GM23338 (cell line): ENCODE measurements around the gene NPC2. TPM values are rescaled to one million over a fixed set of nuclear protein-coding genes. Genes with fewer than 3 reads are reported as not detected.
A peak's percentile ranks its signal among the peaks of the same experiment; 100 is the strongest.

Source experiments
- ATAC-seq: fragments of 200-7000 bp; cut with Tn5 transposase; 3 replicates; pipeline ENCODE4 v1.9.1; 2020
- DNase-seq: peaks from one replicate; pipeline ENCODE4 v3.0.0-alpha.2; 2015; ENCODE audit warnings: low spot score
- H2AFZ ChIP-seq: fragments of 200-600 bp; sonication (generic); 2 replicates; pipeline ENCODE4 v1.8.0; 2016; ENCODE audit warnings: antibody characterized with exemption, mild to moderate bottlenecking, moderate library complexity
- H3F3A ChIP-seq: fragments of 200-600 bp; sonication (generic); replicated peaks from 2 replicates; pipeline ENCODE4 v1.8.0; 2017; ENCODE audit warnings: antibody characterized with exemption, mixed run types, low read depth
- H3K27ac ChIP-seq: fragments of 200-600 bp; sonication (generic); 2 replicates; pipeline ENCODE4 v1.6.1; 2016; ENCODE audit warnings: low read depth
- H3K27me3 ChIP-seq: fragments of 200-600 bp; sonication (generic); 2 replicates; pipeline ENCODE4 v1.8.0; 2016; ENCODE audit warnings: mild to moderate bottlenecking, mixed run types, moderate library complexity; ENCODE audit not compliant: insufficient read depth
- H3K36me3 ChIP-seq: fragments of 200-600 bp; sonication (generic); 2 replicates; pipeline ENCODE4 v1.8.0; 2016; ENCODE audit warnings: mild to moderate bottlenecking; ENCODE audit not compliant: insufficient read depth
- H3K4me1 ChIP-seq: fragments of 200-600 bp; sonication (generic); 2 replicates; pipeline ENCODE4 v1.8.0; 2016; ENCODE audit warnings: mild to moderate bottlenecking, moderate library complexity; ENCODE audit not compliant: insufficient read depth
- H3K4me2 ChIP-seq: fragments of 200-600 bp; sonication (generic); 2 replicates; pipeline ENCODE4 v1.7.1; 2017; ENCODE audit warnings: mixed run types
- H3K4me3 ChIP-seq: fragments of 200-600 bp; sonication (generic); 2 replicates; pipeline ENCODE4 v1.6.1; 2016; ENCODE audit warnings: mixed run types
- H3K79me2 ChIP-seq: fragments of 200-600 bp; sonication (generic); replicated peaks from 2 replicates; pipeline ENCODE4 v1.8.0; 2017; ENCODE audit warnings: mild to moderate bottlenecking; ENCODE audit not compliant: insufficient read depth
- H3K9me2 ChIP-seq: fragments of 200-600 bp; sonication (generic); 2 replicates; pipeline ENCODE4 v1.8.0; 2017; ENCODE audit not compliant: insufficient read depth
- H4K20me1 ChIP-seq: fragments of 200-600 bp; sonication (generic); replicated peaks from 2 replicates; pipeline ENCODE4 v1.8.0; 2017; ENCODE audit warnings: mild to moderate bottlenecking; ENCODE audit not compliant: insufficient read depth
- H3K27ac Mint-ChIP-seq: 2 replicates; pipeline ENCODE4 v1.8.0; 2020; ENCODE audit warnings: inconsistent platforms, mild to moderate bottlenecking, moderate library complexity, mixed read lengths
- H3K27me3 Mint-ChIP-seq: 3 replicates; pipeline ENCODE4 v1.8.0; 2022; ENCODE audit warnings: low read depth, mild to moderate bottlenecking, moderate library complexity, mixed read lengths, inconsistent platforms; ENCODE audit not compliant: insufficient read depth, poor library complexity
- H3K36me3 Mint-ChIP-seq: 3 replicates; pipeline ENCODE4 v1.8.0; 2021; ENCODE audit warnings: low read depth, mild to moderate bottlenecking, inconsistent platforms, moderate library complexity, mixed read lengths
- H3K4me1 Mint-ChIP-seq: 3 replicates; pipeline ENCODE4 v1.8.0; 2020; ENCODE audit warnings: mild to moderate bottlenecking, inconsistent platforms, mixed read lengths
- H3K4me3 Mint-ChIP-seq: 3 replicates; pipeline ENCODE4 v1.8.0; 2021; ENCODE audit warnings: moderate library complexity, mild to moderate bottlenecking, inconsistent platforms, mixed read lengths
- H3K9me3 Mint-ChIP-seq: 3 replicates; pipeline ENCODE4 v1.8.0; 2020; ENCODE audit warnings: moderate library complexity, mild to moderate bottlenecking, inconsistent platforms, mixed read lengths
- CREB1 ChIP-seq: fragments of 250-450 bp; sonication (Bioruptor Pico); IDR thresholded peaks from 2 replicates; pipeline ENCODE4 v1.5.0; 2020; ENCODE audit warnings: low read depth, mild to moderate bottlenecking, moderate library complexity
- EZH2 ChIP-seq: fragments of 200-600 bp; sonication (generic); IDR thresholded peaks from one replicate; pipeline ENCODE4 v1.8.0; 2017; ENCODE audit warnings: antibody characterized with exemption, mild to moderate bottlenecking, low read depth; ENCODE audit not compliant: unreplicated experiment
- JUNB ChIP-seq: IDR thresholded peaks from one replicate; pipeline ENCODE4 v1.6.1; 2016; ENCODE audit warnings: antibody characterized with exemption; ENCODE audit not compliant: unreplicated experiment
- NANOG ChIP-seq: IDR thresholded peaks from 2 replicates; pipeline ENCODE4 v1.6.1; 2016; ENCODE audit warnings: antibody characterized with exemption, borderline replicate concordance
- POLR2AphosphoS5 ChIP-seq: IDR thresholded peaks from 2 replicates; pipeline ENCODE4 v1.6.1; 2016; ENCODE audit warnings: antibody characterized with exemption, low read depth
- STAT1 ChIP-seq: IDR thresholded peaks from one replicate; pipeline ENCODE4 v1.6.1; 2016; ENCODE audit warnings: antibody characterized with exemption; ENCODE audit not compliant: unreplicated experiment
- ZNF114 ChIP-seq: fragments of 250-450 bp; sonication (Bioruptor Pico); IDR thresholded peaks from 2 replicates; pipeline ENCODE4 v1.5.0; 2020; ENCODE audit warnings: mild to moderate bottlenecking, moderate library complexity
- ZNF331 ChIP-seq: fragments of 250-450 bp; sonication (Bioruptor Pico); IDR thresholded peaks from 2 replicates; pipeline ENCODE4 v1.5.0; 2020; ENCODE audit warnings: low read depth, mild to moderate bottlenecking, moderate library complexity
- long read RNA-seq: library from polyadenylated mRNA; unstranded; transcript quantifications from one replicate; pipeline ENCODE4 v2.0.0, GENCODE V29; 2020; ENCODE audit not compliant: unreplicated experiment
- polyA plus RNA-seq: library from polyadenylated mRNA; unstranded; fragments of >200 nt; fragmentation: Nextera tagmentation; extraction: Ambion mirVana; gene quantifications from 2 replicates; pipeline ENCODE4 v1.2.1, GENCODE V29; 2016
- total RNA-seq: library from RNA; depleted of rRNA; stranded (reverse); fragments of >200 nt; shearing (Covaris generic); gene quantifications from 2 replicates; pipeline ENCODE4 v1.2.3, GENCODE V29; 2014; rRNA removed
- TF ChIP-seq, protein P1 (sequence below): IDR thresholded peaks from 2 replicates; pipeline ENCODE4 v1.6.1; 2016; ENCODE audit warnings: antibody characterized with exemption
- TF ChIP-seq, protein P2 (sequence below): fragments of 250-450 bp; sonication (Bioruptor Pico); IDR thresholded peaks from 2 replicates; pipeline ENCODE4 v1.5.0; 2020; ENCODE audit warnings: mild to moderate bottlenecking, moderate library complexity

The NPC2 gene
- total RNA-seq (287 and 331 TPM in 2 replicates), polyA plus RNA-seq (344 and 354 TPM in 2 replicates)
- long read RNA-seq, transcript NPC2-207 (5 exons, 1,035 nt), result major isoform, 157 of 163 reads
- long read RNA-seq, partial matches to known transcripts, result 2 of 163 reads
- long read RNA-seq, other reads (novel, unspliced or antisense), result 3 of 163 reads

DNA sequence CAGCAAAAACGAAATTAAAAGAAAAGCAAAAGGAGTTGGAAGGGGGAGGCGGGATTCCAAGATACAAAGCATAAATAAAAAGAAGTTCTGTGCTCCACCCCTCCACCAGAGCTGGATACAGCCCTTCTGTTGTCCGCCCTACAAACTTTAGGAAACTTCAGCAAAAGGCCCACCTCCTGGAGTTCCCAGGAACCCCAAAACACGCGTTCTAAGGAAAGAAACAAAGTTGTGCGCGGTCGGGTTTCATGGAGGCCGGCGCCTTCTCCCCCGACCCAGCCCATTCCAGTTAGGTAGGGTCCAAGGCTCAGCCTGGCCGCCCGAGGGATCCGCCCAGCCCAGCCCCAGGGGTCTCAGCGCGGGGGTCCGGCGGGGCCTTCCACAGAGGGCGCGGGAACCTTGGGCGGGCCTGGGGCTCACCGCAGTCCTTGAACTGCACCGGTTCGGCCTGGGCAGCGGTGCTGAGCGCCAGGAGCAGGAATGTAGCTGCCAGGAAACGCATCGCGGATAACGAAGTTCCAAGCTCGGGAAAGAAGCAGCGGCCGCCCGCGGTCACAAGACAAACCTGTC is at the start of gene NPC2:
Gene NPC2, minus strand, starts transcription at position 530 of the 567 bp plus-strand sequence. Its CDS starts 31 bp downstream, at position 499.
- TF ChIP-seq ZNF331 (no peak), POLR2AphosphoS5 (peak; percentile 78)
- ATAC-seq (peak; percentile 60), DNase-seq (no peak)
- H3K9me3 Mint-ChIP-seq, result no peaks in the 10 kb centered on the region
- H3K9me2 ChIP-seq, result no peaks in the 10 kb centered on the region
- peak within 1 kb of the TSS; percentile 90 for H3K4me3 ChIP-seq
- peak within 1 kb of the TSS; percentile 98 for H3K4me2 ChIP-seq
- H3K27ac Mint-ChIP-seq, result peak within 1 kb of the TSS; percentile 95
- peaks cover 9% of the 10 kb centered on the region; the same call in 1 of the 2 replicates for H4K20me1 ChIP-seq
- peaks cover 20% of the 10 kb centered on the region; the same call in 2 of the 3 replicates for H3K4me1 Mint-ChIP-seq
- peak within 1 kb of the TSS; percentile 94 for H3K4me3 Mint-ChIP-seq
- H3K27me3 Mint-ChIP-seq, result peaks cover 6% of the 10 kb centered on the region
- H3F3A ChIP-seq, result peaks cover 7% of the 10 kb centered on the region
- H3K4me1 ChIP-seq, result peaks cover 28% of the 10 kb centered on the region
- H3K36me3 Mint-ChIP-seq, result peaks cover 5% of the 10 kb centered on the region; the same call in 2 of the 3 replicates
- peak within 1 kb of the TSS; percentile 92 for H2AFZ ChIP-seq
- H3K27ac ChIP-seq, result peak within 1 kb of the TSS; percentile 99
- H3K36me3 ChIP-seq, result 0 out of 2 replicates have a peak, but pooled peaks cover 6% of the 10 kb centered on the region
- H3K79me2 ChIP-seq, result peaks cover 67% of the 10 kb centered on the region
- H3K27me3 ChIP-seq, result no peaks in the 10 kb centered on the region

DNA sequence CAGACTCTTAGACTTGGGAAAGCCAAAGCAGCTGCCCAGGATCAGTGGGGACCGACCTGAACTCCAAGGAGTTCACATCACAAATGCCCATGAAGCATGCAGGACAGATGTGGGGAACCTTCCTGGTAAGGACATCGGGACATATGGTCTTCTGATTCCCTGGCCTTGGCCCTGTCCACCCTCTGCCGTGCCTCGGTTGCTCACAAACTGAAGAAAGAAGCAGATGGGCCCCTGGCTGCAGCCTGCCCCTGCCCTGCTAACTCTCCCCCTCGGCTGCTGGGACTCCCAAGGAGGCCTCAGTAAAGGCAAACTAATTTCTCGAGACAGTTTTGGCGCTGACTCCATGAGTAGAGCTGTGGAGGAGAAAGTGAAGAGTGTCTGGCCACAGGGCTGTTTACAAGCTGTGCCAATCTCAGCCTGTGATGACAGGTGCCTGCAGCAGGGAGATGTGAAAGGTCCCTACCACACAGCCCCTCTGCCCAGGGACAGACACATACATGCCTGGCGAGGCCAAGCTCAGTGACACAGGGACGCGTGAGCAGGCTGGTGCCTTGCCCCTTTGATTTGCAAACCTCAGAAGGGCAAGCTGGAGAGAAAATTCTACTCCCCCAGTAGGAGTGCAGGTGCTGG is 49.1 kb upstream of the NPC2 start:
- no peak overlapping the region for H3K4me3 ChIP-seq
- Mint-ChIP-seq H3K4me3 (no peak overlapping the region), H3K9me3 (no peaks in the 10 kb centered on the region), H3K4me1 (peaks cover 3% of the 10 kb centered on the region; the same call in 2 of the 3 replicates), H3K36me3 (no peaks in the 10 kb centered on the region), H3K27me3 (peaks cover 3% of the 10 kb centered on the region), H3K27ac (no peak overlapping the region)
- H3K4me2 ChIP-seq, result no peak overlapping the region
- H3K36me3 ChIP-seq, result no peaks in the 10 kb centered on the region
- no peaks in the 10 kb centered on the region for H3K79me2 ChIP-seq
- H3K4me1 ChIP-seq, result no peaks in the 10 kb centered on the region
- H2AFZ ChIP-seq, result no peak overlapping the region
- H3K9me2 ChIP-seq, result no peaks in the 10 kb centered on the region
- ATAC-seq (no peak), DNase-seq (no peak)
- H4K20me1 ChIP-seq, result no peaks in the 10 kb centered on the region
- H3K27ac ChIP-seq, result no peak overlapping the region
- H3K27me3 ChIP-seq, result no peaks in the 10 kb centered on the region
- H3F3A ChIP-seq, result no peaks in the 10 kb centered on the region
- TF ChIP-seq NANOG (no peak), ZNF114 (CRISPR knock-in tag) (no peak), EZH2 (no peak), CREB1 (CRISPR knock-in tag) (no peak), STAT1 (no peak), JUNB (no peak), ZNF331 (no peak), POLR2AphosphoS5 (no peak)
- TF ChIP-seq, protein P1, sequence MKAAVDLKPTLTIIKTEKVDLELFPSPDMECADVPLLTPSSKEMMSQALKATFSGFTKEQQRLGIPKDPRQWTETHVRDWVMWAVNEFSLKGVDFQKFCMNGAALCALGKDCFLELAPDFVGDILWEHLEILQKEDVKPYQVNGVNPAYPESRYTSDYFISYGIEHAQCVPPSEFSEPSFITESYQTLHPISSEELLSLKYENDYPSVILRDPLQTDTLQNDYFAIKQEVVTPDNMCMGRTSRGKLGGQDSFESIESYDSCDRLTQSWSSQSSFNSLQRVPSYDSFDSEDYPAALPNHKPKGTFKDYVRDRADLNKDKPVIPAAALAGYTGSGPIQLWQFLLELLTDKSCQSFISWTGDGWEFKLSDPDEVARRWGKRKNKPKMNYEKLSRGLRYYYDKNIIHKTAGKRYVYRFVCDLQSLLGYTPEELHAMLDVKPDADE, result no peak
- TF ChIP-seq, protein P2, sequence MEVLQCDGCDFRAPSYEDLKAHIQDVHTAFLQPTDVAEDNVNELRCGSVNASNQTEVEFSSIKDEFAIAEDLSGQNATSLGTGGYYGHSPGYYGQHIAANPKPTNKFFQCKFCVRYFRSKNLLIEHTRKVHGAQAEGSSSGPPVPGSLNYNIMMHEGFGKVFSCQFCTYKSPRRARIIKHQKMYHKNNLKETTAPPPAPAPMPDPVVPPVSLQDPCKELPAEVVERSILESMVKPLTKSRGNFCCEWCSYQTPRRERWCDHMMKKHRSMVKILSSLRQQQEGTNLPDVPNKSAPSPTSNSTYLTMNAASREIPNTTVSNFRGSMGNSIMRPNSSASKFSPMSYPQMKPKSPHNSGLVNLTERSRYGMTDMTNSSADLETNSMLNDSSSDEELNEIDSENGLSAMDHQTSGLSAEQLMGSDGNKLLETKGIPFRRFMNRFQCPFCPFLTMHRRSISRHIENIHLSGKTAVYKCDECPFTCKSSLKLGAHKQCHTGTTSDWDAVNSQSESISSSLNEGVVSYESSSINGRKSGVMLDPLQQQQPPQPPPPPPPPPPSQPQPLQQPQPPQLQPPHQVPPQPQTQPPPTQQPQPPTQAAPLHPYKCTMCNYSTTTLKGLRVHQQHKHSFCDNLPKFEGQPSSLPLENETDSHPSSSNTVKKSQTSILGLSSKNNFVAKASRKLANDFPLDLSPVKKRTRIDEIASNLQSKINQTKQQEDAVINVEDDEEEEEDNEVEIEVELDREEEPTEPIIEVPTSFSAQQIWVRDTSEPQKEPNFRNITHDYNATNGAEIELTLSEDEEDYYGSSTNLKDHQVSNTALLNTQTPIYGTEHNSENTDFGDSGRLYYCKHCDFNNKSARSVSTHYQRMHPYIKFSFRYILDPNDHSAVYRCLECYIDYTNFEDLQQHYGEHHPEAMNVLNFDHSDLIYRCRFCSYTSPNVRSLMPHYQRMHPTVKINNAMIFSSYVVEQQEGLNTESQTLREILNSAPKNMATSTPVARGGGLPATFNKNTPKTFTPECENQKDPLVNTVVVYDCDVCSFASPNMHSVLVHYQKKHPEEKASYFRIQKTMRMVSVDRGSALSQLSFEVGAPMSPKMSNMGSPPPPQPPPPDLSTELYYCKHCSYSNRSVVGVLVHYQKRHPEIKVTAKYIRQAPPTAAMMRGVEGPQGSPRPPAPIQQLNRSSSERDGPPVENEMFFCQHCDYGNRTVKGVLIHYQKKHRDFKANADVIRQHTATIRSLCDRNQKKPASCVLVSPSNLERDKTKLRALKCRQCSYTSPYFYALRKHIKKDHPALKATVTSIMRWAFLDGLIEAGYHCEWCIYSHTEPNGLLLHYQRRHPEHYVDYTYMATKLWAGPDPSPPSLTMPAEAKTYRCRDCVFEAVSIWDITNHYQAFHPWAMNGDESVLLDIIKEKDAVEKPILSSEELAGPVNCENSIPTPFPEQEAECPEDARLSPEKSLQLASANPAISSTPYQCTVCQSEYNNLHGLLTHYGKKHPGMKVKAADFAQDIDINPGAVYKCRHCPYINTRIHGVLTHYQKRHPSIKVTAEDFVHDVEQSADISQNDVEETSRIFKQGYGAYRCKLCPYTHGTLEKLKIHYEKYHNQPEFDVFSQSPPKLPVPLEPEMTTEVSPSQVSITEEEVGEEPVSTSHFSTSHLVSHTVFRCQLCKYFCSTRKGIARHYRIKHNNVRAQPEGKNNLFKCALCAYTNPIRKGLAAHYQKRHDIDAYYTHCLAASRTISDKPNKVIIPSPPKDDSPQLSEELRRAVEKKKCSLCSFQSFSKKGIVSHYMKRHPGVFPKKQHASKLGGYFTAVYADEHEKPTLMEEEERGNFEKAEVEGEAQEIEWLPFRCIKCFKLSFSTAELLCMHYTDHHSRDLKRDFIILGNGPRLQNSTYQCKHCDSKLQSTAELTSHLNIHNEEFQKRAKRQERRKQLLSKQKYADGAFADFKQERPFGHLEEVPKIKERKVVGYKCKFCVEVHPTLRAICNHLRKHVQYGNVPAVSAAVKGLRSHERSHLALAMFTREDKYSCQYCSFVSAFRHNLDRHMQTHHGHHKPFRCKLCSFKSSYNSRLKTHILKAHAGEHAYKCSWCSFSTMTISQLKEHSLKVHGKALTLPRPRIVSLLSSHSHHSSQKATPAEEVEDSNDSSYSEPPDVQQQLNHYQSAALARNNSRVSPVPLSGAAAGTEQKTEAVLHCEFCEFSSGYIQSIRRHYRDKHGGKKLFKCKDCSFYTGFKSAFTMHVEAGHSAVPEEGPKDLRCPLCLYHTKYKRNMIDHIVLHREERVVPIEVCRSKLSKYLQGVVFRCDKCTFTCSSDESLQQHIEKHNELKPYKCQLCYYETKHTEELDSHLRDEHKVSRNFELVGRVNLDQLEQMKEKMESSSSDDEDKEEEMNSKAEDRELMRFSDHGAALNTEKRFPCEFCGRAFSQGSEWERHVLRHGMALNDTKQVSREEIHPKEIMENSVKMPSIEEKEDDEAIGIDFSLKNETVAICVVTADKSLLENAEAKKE, result no peak
